HG02973 (cell line): ENCODE data around the gene TBXA2R.
A peak's percentile ranks its signal among the peaks of the same experiment; 100 is the strongest.
"Not testable (repeated sequence)": the region's sequence is repeated elsewhere in the genome, so short reads cannot be mapped to it uniquely, and the experiment has no call there.

Source experiments
- ATAC-seq: cut with Tn5 transposase; IDR thresholded peaks from one replicate; pipeline ENCODE4 v1.9.1; 2021; ENCODE audit warnings: moderate library complexity; ENCODE audit not compliant: unreplicated experiment

TBXA2R gene

DNA sequence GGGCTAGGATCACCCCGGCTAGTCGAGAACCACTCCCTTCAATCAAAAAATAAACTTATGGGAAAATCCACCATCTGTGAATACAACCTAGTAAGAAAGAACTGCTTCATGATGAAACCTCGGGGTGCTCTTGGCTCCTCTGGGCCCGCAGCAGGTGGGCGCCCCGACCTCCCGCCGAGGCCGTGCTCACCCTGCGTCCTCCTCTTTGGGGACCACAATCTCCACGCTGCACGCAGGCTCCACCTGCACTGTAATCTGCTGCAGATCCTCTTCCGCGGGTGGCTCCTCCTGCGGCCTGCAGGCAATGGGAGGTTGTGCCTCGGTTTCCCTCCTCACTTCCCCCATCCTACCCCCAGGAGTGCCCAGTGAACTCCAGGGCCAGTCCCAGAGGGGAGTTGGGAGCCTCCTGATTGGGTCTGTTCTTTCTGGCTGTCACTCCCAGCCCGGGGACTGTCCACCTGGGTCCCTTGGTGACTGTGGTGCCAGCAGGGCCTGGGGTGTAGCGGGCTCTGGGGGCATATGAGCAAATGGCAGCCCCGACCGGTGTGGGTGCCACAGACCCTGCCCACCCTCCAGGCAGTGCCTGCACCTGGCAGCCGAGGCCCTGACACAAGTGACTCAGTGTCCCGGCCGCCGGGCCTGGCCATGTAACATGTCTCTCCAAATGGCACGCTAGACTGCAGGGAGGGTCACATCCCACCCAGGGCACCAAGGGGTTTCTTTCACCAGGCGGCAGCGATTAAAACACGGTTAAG is 35.0 kb upstream of the TBXA2R start:
- ATAC-seq = no peak

DNA sequence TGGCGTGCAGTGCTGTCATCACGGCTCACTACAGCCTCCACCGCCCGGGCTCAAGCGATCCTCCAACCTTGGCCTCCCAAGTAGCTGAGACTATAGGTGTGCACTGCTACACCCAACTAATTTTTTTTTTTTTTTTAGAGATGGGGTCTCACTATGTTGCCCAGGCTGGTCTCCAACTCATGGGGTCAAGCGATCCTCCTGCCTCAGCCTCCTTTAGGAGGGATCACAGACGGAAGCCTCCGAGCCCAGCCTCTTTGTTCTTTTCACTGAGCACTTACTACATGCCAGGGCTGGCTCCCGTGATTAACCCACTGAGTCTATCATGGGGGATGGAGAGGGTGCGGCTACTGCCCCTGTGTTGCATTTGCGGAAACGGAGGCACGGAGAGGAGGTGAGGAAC is 32.8 kb upstream of the TBXA2R start:
- ATAC-seq = no peak

DNA sequence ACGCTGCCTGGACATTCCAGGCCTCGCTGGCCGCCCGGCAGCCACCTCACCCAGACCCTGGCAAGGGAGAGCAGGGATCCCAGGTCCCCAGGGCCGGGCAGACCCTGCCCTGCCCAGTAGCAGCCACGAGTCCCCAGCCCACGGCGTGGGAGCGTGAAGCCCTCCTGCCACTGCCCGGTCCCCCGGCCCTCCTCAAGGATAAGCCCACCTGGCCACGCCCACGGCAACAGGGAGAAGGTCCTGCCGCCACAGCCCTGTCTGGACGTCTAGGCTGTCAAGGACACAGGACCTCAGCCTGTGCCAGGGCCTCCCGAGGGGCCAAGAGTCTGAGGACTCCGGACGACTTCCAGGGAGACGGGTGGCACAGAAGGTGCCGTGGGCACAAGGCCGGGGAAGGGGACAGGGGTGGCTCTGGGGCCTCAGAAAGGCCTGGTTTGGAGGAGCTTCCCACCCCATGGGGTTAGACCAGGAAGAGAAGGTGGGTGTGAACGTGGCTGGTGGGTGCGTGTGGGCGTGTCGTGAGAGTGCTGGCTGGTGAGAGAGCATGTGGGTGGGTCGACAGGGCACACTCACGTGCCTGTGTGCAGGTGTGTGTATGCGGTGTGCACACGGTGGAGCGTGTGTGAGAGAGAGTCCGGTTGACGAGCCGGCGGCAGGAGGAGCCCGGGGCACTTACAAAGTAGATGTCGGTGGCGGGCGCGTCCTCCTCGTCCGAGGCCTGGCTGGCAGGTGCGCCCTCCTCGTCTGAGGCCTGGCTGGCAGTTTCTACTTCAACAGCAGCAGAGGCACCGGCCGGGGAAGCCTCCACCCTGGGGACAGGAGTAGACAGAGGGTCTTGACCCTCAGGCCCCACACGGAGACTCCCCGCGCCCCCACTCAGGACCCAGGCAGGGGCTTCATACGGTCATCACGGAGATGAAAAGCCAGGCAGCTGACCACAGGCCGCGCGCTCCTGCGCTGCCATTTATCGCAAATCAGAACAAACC is 31.8 kb upstream of the TBXA2R start:
- ATAC-seq = no peak

GRCh38 chr19:3637621-3638020 is 30.9 kb upstream of the TBXA2R start:
- no peak for ATAC-seq

GRCh38 chr19:3636962-3637361 is 30.3 kb upstream of the TBXA2R start:
- ATAC-seq = no peak

DNA sequence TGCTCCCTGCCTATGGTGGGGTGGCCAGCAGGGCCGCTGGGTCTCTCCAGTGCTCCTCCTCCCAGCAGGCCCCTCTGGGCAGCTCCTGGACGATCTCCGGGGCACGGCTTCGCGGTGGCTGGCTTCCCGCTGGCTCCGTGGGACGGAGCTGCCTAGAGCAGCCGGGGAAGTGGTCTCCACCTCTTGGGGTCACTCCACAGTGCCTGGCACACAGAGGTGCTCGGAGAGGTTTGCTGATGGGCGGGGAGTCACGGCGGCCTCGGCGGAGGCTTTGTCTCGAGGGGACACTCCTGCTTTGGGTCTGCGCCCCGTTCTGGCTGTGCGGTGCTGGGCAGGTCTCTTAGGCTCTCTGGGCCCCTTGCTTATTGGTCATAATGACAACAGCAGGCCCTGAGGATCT is 29.8 kb upstream of the TBXA2R start:
- no peak for ATAC-seq

DNA sequence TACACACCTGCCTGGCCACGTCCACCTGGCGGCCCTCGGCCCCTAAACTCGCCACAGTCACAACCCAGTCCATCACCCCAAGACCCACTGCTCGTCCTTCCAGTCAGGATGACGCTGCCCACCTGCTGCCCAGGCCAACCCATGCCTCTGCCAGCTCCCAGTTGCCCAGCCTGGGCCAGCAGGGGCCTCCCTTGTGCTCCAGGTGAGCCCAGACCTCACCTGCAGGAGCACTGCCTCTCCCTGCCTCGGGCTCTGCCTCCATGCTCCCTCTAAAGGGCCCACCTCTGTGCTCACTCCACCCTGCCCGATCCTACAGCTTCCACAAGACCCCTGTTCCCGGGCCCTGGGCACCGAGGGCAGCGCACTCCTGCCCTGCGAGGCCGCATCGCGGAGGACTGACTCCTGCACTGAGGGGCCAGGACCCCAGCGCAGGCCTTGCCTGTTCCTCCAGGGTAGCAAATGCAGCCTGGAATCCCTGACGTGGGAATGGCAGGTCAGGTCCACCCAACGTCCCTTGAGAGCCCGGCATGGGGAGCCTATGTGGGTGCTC is 27.9 kb upstream of the TBXA2R start:
- no peak for ATAC-seq

DNA sequence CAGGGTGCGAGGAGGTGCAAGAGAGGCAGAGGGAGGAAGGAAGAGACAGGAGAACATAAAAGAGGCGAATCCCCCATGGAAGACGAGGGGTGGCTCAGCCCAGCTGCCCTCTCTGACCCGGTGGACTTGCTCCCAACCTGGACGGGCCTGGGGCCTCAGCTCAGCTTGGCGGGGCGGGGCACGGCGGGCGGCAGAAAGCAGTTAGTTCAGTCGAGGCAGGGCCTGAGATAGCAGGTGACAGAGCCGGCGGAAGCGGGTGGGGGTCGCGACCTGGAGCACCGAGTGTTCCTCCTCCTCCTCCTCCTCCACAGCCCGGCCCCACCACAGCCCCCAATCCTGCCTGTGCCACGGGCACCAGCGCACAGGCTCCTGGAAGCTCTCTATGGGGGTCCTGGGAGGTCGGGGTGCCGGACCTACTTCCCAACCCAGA is 26.9 kb upstream of the TBXA2R start:
- ATAC-seq = no peak

GRCh38 chr19:3632739-3633558 is 26.3 kb upstream of the TBXA2R start:
- no peak for ATAC-seq

DNA sequence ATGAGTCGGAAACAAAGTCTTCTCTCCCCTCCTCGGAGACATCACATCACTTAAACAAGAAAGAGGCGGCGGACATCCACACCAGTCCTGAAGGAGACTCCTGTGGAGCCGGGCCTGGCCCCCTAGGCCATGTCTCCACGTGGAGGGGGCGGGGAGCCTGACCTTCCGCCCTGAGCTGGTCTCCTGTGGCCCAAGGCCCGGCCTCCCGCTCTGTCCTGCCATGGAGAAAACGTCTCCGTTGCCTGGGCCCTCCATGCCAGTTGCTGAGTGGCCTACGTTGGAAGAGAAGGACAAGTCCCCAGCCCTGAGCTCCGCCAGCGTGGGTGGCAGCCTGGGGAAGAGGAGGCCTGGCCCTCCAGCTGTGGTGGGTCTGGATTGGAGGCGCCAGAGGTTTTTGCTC is 25.4 kb upstream of the TBXA2R start:
- ATAC-seq = no peak

DNA sequence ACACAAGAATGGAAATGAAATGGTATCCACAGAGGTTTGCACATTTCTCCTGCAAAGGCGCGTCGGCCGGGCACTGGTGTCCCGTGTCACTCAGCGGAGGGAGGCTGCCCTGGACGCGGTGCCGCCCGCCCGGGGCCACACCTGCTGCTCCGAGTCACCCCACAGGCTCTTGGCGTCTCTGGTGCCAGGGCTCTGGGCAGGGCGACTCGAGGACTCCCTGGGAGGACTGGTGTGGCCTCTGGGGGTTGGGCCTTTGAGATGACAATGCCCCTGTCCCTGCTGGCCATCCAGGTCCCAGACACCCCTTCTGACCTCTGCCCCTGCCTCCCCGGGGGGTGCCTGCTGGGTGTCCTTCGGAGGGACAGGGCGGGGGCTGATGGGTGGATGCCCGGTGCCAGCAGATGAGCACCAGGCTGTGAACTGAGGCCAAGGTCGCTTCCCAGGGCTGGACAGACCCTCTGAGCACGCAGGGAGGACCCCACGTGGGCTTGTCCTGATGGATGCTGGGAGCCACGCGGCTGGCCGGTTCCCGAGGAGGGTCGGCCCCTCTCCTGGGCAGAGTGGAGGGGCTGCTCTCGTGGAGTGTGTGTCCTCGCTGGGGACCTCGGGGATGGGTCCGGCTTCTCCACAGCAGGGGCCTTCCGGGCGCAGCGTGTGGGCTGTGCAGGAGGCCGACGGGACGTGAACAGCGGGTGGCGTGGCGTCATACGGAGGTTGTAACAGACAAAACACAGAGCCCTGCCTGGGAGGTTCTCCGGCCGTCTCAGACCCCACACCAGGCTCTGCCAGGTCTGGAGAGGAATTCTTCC is 24.6 kb upstream of the TBXA2R start:
- ATAC-seq = no peak

DNA sequence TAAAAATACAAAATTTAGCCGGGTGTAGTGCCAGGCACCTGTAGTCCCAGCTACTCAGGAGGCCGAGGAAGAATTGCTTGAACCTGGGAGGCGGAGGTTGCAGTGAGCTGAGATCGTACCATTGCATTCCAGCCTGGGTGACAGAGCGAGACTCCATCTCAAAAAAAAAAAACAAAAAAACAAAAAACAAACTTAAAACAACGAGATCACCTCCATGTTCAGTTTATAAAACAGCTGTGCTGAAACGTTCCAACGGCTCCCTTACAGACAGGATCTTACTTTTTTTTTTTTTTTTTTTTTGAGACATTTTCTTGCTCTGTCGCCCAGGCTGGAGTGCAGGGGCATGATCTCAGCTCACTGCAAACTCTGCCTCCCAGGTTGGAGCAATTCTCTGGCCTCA is 22.1 kb upstream of the TBXA2R start:
- ATAC-seq = not testable (repeated sequence)

DNA sequence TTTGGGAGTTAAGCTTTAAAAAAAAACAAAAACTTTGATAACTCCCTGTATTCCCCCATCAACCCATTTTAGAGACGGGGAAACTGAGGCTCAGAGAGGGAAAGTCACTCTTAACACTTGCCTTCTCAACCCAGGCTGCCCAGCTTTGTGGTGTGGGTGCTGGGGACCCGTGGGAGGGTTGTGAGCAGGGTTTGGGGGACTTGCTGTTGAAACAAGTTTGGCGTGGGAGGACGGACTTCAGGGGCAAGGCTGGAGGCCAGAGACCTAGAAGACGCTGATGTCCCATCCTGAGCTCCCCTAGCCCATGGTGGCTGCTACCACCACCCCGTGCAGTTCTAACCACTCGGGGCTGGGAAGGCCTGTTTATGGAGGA is 20.7 kb upstream of the TBXA2R start:
- no peak for ATAC-seq

- ATAC-seq = peak; percentile 73
Measured at GRCh38 chr19:3626473-3627350, 20.0 kb upstream of the TBXA2R start, which contains the start of gene CACTIN. TSS of gene CACTIN (minus strand) at chr19:3626790. CDS start at chr19:3626762, 28 bp downstream.

DNA sequence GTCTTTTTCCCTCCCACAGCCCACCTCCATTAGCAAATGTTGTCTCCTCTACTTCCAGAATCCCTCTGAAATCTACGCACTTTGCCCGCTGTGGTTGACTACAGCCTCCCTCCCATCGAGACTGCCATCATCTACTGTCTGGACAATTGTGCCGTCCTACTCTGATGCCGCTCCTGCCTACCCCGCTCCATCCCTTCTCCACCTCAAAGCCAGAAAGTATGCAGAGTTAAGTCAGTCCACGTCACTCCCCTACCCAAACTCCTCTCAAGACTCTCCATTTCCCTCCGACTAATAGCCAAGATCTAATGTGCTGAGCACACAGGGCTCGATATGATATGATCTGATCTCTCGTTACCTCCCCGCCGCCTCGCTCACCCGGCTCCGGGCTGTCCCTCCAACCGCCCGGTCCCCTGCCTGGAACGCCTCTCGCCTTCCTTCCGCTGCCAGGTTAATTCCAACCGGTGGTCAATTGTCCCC is 19.4 kb upstream of the TBXA2R start:
- ATAC-seq = no peak

DNA sequence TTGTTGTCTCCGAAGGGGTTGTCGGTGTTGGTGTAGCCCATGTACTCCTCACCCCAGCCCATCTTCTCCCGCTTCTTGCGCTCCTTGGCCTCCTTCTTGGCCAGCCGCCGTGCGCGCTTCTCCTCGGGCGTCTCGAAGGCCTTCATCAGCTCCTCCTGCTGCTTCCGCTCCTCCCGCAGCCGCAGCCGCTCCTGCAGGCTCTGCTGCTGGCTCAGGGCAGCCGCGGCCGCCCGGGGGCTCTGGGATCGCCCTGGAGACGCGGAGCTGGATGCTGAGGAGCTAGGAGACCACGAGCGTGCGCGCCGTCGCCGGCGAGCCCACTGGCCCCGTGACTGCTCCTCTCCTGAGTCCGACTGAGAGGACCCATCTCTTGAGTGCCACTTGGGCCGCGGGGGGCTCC is 17.0 kb upstream of the TBXA2R start:
- no peak for ATAC-seq

DNA sequence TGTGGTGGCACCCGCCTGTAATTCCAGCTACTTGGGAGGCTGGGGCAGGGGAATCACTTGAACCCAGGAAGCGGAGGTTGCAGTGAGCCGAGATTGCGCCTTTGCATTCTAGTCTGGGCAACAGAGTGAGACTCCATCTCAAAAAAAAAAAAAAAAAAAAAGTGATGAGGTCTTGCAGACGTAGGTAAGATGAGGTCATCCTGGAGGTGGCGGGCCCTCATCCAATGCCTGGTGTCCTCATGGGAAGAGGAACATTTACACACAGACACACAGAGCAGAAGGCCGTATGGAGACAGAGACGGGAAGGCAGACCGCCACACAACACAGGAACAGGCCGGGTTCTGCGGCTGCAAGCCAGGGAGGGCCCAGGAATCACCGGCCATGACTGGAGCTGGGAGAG is 15.5 kb upstream of the TBXA2R start:
- no peak for ATAC-seq

DNA sequence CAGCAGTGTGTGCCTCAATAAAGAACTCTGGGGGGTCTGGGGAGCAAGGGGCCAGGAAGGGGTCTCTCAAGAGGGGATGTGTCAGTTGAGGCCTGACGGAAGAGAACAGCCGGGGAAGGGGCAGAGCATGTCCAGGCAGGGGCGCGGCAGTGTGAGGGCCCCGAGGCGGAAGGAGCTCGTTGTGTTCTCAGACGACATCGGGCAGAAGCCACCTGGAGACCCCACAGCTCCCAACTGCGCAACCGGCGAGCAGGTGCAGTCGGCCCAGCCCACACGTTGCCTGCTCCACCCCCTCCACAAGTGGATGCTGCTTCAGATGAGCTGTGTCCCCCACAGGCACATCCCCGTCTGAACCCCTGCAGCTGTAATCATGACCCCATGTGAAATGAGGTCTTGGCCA is 15.0 kb upstream of the TBXA2R start:
- no peak for ATAC-seq
